ENCODE measurements around the gene MAN1B1. TPM values are rescaled to one million over a fixed set of nuclear protein-coding genes. Genes with fewer than 3 reads are reported as not detected.

The MAN1B1 gene
- polyA plus RNA-seq, 3 donors: 43.6 to 48.3 (median 47.0) TPM

GRCh38 chr9:137141050-137141810 is 54.4 kb downstream of the MAN1B1 start:
- no peak for DNase-seq (ENCODE audit: low read depth in 3 of 3, low spot score in 2 of 3)

- DNase-seq (ENCODE audit: low read depth in 3 of 3, low spot score in 2 of 3): no peak
These were observed 55.5 kb downstream of the MAN1B1 start for GRCh38 chr9:137141976-137142936.

- DNase-seq (ENCODE audit: low read depth in 3 of 3, low spot score in 2 of 3): no peak
These were observed 56.7 kb downstream of the MAN1B1 start for GRCh38 chr9:137143459-137143858.

DNA sequence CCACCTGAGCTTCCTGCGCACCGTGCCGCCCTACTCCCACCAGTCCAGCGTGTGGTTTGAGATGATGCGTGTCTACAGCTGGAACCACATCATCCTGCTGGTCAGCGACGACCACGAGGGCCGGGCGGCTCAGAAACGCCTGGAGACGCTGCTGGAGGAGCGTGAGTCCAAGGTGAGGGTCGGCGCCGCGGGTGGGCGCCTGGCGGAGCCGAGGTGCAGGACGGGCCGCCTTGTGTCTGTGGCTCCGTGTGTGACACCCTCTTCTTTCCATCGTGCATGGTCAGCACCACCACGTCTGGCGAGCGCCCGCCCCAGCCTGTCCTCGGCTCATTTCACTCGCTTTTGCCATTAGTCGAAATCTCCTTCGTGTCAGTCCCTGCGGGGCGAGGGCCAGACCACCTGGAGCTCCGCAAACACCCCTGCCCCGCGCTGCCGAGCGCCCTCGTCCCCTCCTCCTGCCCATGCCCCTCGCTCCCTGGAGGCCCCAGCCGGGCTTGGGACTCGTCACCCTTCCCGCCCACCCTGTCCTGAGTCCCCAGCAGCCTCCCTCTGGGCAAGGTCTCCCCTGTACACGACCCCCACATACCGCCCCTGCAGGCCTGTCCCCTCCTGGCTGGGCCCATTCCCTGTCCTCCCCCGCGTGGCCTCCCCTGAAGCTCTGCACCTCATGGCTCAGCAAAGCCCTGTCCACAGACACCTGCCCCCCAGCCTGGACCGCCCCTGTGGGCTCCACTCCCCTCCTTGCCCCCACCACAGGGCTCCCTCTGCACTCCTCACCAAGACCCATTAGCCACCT is 59.1 kb downstream of the MAN1B1 start:
- no peak for DNase-seq (ENCODE audit: low read depth in 3 of 3, low spot score in 2 of 3)

- DNase-seq (ENCODE audit: low read depth in 3 of 3, low spot score in 2 of 3): no peak
These were observed 59.7 kb downstream of the MAN1B1 start for GRCh38 chr9:137146527-137146918.

DNA sequence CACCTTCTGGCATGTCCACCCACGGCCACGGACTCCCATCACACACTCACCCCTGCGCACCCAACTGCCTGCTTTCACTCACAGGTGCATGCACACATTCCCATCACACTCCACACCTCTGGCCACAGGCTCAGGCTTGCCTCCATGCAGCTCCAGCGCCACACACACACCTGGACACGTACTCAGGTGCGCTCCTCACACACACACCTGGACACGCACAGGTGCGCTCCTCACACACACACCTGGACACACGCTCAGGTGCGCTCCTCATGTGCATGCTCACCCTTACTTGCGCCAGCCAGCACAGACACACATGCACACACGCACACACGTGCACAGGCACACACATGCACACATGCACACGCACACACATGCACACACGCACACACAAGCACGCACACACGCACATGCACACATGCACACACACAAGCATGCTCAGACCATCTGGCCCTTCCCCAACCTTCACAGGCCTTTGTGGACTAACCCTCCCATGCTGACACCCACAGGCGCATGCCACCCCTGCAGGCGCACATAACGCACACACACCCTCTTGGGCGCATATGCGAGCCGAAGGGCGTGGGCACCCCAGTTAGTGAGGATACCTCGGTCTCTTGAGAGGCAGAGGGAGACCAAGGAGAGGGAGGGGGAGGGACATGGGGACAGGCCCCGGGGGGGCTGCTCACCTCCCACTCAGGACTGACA is 60.5 kb downstream of the MAN1B1 start:
- DNase-seq (ENCODE audit: low read depth in 3 of 3, low spot score in 2 of 3): no peak

- DNase-seq (ENCODE audit: low read depth in 3 of 3, low spot score in 2 of 3): no peak
These were observed 61.0 kb downstream of the MAN1B1 start for GRCh38 chr9:137147793-137148160.

DNA sequence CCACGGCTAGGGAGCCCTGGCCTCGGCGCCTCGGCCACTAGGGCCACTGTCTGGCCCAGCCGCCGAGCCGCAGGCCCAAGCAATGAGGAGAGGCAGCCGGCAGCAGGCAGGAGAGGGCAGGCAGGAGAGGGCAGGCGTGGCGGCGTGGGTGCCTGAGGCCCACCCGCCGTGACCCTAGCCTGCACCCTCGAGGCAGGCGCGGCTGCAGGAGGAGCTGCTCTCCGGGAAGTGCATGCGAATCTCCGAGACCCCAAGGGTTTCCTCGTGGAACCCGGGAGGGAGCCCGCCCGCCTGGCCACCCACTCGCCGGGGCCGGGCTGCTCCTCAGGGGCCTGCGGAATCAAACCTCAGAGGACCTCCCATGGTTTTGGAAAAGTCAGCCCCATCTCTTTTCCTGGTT is 61.5 kb downstream of the MAN1B1 start:
- no peak for DNase-seq (ENCODE audit: low read depth in 3 of 3, low spot score in 2 of 3)

- no peak for DNase-seq (ENCODE audit: low read depth in 3 of 3, low spot score in 2 of 3)
These were observed 61.9 kb downstream of the MAN1B1 start for GRCh38 chr9:137148661-137149060.

DNA sequence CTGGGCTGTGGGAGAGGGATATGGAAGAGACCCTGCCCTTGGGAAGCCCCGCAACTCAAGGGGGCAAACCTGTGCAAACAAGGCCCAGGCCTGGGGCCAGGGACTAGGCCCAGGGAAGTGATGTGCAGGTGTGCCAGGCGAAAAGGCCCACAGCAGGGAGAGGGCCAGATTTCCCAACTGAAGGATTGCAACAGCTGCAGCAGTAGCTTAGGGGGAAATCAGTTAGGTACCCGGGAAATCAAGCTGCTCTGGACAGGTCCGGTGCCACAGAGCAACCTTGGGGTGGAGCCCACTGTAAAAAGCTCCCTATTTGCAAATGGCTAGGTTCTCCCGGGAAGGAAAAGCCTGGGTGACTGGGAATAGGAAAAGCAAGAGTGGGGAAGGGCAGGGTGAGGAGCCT is 62.6 kb downstream of the MAN1B1 start:
- DNase-seq (ENCODE audit: low read depth in 3 of 3, low spot score in 2 of 3): no peak

DNA sequence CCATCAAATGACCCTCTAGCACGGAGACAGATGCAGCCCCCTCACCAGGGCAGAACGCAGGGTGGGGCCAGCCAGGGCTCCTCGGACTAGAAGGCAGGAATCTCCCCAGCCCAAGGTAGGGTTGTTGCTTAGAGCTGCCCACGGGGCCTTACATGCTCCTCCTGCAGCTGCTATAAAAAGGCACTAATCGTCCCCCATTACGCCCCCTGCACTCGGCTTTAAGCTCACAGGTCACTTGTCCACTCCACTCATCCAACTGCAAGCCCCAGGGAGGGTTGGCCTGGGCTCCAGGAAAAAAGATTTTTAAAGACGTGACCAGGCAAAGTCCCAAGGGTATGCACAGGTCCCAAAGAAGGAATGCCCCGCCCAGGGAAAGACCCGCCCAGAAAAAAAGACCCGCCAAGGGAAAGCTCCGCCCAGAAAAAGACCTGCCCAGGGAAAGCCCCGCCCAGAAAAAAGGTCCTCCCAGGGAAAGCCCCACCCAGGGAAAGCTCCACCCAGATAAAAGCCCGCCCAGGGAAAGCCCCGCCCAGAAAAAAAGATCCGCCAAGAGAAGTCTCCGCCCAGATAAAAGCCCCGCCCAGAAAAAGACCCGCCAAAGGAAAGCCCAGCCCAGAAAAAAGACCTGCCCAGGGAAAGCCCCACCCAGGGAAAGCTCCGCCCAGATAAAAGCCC is 63.3 kb downstream of the MAN1B1 start:
- DNase-seq (ENCODE audit: low read depth in 3 of 3, low spot score in 2 of 3): no peak

DNA sequence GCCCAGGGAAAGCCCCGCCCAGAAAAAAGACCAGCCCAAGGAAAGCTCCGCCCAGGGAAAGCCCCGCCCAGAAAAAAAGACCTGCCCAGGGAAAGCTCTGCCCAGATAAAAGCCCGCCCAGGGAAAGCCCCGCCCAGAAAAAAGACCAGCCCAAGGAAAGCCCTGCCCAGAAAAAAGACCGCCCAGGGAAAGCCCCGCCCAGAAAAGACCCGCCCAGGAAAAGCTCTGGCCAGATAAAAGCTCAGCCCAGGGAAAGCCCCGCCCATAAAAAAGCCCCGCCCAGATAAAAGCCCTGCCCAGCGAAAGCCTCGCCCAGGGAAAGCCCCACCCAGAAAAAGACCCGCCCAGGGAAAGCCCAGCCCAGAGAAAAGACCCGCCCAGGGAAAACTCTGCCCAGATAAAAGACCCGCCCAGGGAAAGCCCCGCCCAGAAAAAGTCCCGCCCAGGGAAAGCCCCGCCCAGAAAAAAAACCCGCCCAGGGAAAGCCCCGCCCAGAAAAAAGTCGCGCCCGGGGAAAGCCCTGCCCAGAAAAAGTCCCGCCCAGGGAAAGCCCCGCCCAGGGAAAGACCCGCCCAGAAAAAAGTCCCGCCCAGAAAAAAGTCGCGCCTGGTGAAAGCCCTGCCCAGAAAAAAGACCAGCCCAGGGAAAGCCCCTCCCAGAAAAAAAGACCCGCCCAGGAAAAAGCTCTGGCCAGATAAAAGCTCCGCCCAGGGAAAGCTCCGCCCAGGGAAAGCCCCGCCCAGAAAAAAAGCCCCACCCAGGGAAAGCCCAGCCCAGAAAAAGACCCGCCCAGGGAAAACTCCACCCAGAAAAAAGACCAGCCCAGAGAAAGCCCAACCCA is 64.1 kb downstream of the MAN1B1 start:
- no peak for DNase-seq (ENCODE audit: low read depth in 3 of 3, low spot score in 2 of 3)

DNA sequence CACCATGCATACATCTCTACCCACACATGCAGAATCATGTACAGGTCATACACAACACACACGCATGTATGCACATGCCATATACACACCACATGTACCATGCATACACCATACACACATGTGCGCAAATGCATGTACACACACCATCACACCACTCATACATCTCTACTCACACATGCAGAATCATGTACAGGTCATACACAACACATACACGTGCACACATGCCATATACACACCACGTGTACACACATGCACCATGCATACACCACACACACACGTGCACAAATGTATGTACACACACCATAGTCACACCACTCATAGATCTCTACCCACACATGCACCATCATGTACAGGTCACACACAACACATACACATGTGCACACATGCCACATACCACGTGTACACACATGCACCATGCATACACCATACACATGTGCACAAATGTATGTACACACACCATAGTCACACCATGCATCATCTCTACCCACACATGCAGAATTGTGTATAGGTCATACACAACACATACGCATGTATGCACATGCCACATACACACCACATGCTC is 66.1 kb downstream of the MAN1B1 start:
- DNase-seq (ENCODE audit: low read depth in 3 of 3, low spot score in 2 of 3): no peak

DNA sequence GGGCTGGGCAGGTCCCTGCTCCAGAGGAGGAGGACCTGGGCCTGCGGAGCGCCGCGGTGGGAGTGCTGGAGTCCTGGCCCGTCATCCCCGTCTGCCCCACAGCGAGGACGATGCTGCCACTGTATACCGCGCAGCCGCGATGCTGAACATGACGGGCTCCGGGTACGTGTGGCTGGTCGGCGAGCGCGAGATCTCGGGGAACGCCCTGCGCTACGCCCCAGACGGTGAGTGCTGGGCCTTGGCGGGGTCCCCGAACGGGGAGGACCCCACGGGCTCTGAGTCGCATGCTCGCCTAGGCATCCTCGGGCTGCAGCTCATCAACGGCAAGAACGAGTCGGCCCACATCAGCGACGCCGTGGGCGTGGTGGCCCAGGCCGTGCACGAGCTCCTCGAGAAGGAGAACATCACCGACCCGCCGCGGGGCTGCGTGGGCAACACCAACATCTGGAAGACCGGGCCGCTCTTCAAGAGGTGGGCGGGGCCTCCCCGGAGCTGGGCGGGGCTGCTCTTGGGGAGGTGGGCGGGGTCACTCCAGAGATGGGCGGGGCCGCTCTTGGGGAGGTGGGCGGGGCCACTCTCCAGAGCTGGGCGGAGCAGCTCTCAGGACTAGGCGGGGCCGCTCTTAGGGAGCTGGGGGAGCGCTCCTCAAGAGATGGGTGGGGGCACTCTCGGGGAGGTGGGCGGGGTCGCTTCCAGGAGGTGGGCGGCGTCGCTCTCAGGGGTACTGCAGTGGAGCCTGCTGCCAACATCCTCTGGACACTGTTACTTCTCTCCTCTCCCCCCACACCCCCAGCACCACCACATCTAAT is 70.0 kb downstream of the MAN1B1 start:
- DNase-seq (ENCODE audit: low read depth in 3 of 3, low spot score in 2 of 3): no peak

GRCh38 chr9:137157618-137158415 is 71.0 kb downstream of the MAN1B1 start:
- no peak for DNase-seq (ENCODE audit: low read depth in 3 of 3, low spot score in 2 of 3)

- no peak for DNase-seq (ENCODE audit: low read depth in 3 of 3, low spot score in 2 of 3)
These were observed 71.8 kb downstream of the MAN1B1 start for GRCh38 chr9:137158625-137159024.
